ENCODE measurements around the gene CRISP1. TPM values are rescaled to one million over a fixed set of nuclear protein-coding genes. Genes with fewer than 3 reads are reported as not detected.
"Not testable (repeated sequence)": the region's sequence is repeated elsewhere in the genome, so short reads cannot be mapped to it uniquely, and the experiment has no call there.

The CRISP1 gene
- total and polyA plus RNA-seq, 5 experiments from 2014 or later = not detected

GRCh38 chr6:49826743-49827406 is 39.5 kb downstream of the CRISP1 start:
- Mint-ChIP-seq H3K27ac (no peak overlapping the region), H3K4me1 (no peaks in the 10 kb centered on the region), H3K9me3 (peaks cover 0 to 3% (median 0%) of the 10 kb centered on the region in 9 donors), H3K4me3 (no peak overlapping the region), H3K27me3 (no peaks in the 10 kb centered on the region), H3K36me3 (no peaks in the 10 kb centered on the region)
- POLR2A ChIA-PET = no interaction called here
- no peak for DNase-seq
- no peak for ATAC-seq

- no peak overlapping the region for H3K27ac Mint-ChIP-seq
- H3K9me3 Mint-ChIP-seq = peaks cover 0 to 29% (median 6%) of the 10 kb centered on the region in 9 donors
- DNase-seq (no peak), ATAC-seq (no peak)
- H3K27me3 Mint-ChIP-seq = peaks cover 0 to 1% (median 0%) of the 10 kb centered on the region in 5 donors
- no peaks in the 10 kb centered on the region for H3K4me1 Mint-ChIP-seq
- H3K4me3 Mint-ChIP-seq = no peak overlapping the region
- no peaks in the 10 kb centered on the region for H3K36me3 Mint-ChIP-seq
- POLR2A ChIA-PET = no interaction called here
Observed at GRCh38 chr6:49815166-49815565, 51.2 kb downstream of the CRISP1 start.

DNA sequence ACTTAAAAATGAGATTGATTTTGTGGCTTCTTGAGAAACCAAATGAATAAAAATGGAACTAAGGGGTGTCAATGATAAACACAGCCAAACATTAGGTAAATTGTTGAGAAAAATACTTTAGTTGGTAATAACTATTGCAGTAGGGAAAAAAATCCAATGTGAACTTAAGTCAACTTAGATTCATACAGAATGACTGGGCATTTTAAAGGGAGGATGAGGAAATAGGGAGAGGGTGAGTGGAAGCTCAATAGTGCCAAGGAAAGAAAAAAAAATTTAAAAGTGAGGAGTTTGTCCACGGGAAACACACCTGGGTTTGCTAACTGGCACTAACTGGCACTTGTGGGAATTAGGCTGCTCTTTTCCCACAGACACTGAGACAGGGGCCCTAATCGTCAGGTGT is 53.1 kb downstream of the CRISP1 start:
- H3K27ac Mint-ChIP-seq = no peak overlapping the region
- peaks cover 0 to 1% (median 0%) of the 10 kb centered on the region in 5 donors for H3K27me3 Mint-ChIP-seq
- no peaks in the 10 kb centered on the region for H3K4me1 Mint-ChIP-seq
- H3K4me3 Mint-ChIP-seq = no peak overlapping the region
- DNase-seq = no peak
- POLR2A ChIA-PET = no interaction called here
- no peak for ATAC-seq
- H3K9me3 Mint-ChIP-seq = peaks cover 0 to 29% (median 6%) of the 10 kb centered on the region in 9 donors
- H3K36me3 Mint-ChIP-seq = no peaks in the 10 kb centered on the region

DNA sequence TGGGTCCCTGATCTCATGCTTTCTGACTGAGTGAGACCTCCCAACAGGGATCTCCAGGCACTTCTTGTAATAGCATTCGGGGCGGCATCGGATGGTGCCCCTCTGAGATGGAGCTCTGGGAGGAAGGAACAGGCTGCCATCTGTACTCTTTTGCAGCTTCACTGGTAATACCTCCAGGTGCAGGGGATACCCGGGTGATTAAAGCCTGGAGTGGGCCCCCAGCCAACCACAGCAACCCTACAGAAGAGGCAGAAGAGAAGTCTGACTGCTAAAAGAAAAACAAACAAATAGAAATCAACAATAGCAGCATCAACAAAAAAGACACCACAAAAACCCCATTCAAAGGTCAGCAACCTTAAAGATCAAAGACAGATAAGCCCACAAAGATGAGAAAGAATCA is 60.2 kb downstream of the CRISP1 start:
- POLR2A ChIA-PET = no interaction called here
- Mint-ChIP-seq H3K36me3 (no peaks in the 10 kb centered on the region), H3K9me3 (peaks cover 0 to 27% (median 12%) of the 10 kb centered on the region in 9 donors), H3K4me1 (no peaks in the 10 kb centered on the region), H3K27ac (no peak overlapping the region), H3K4me3 (no peak overlapping the region), H3K27me3 (no peaks in the 10 kb centered on the region)
- DNase-seq (no peak), ATAC-seq (no peak)

DNA sequence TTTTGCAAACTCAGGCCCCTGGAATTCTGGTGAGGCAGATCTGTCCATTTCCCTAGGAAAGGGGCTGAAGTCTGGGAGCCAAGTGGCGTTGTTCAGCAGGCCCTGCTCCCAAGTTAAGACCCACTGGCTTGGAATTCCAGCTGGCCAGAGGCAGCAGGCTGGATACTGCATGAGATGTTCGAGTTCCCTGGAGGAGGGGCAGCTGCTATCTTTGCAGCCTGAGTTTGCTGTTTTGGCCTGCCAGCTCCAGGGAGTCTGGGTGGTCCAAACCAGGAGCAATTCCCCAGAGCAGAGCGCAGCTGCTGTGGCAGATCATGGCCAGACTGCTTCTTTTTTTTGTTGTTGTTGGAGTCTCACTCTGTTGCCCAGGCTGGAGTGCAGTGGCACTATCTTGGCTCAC is 61.1 kb downstream of the CRISP1 start:
- peaks cover 0 to 27% (median 10%) of the 10 kb centered on the region in 9 donors for H3K9me3 Mint-ChIP-seq
- no peak overlapping the region for H3K27ac Mint-ChIP-seq
- ATAC-seq (no peak), DNase-seq (no peak)
- no peaks in the 10 kb centered on the region for H3K36me3 Mint-ChIP-seq
- no peak overlapping the region for H3K4me3 Mint-ChIP-seq
- POLR2A ChIA-PET = no interaction called here
- H3K27me3 Mint-ChIP-seq = no peaks in the 10 kb centered on the region
- H3K4me1 Mint-ChIP-seq = no peaks in the 10 kb centered on the region

DNA sequence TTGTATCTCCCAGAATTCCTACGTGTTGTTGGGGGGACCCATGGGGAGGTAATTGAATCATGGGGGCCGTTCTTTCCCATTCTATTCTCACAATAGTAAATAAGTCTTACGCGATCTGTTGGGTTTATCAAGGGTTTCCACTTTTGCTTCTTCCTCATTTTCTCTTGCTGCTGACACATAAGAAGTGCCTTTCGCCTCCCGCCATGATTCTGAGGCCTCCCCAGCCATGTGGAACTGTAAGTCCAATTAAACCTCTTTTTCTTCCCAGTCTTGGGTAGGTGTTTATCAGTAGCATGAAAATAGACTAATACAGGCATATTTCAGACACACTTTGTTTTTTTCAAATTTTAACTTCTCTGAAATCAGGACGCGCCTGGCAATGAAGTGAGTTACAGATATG is 64.8 kb downstream of the CRISP1 start:
- Mint-ChIP-seq H3K27me3 (no peaks in the 10 kb centered on the region), H3K27ac (no peak overlapping the region), H3K9me3 (peaks cover 0 to 7% (median 1%) of the 10 kb centered on the region in 9 donors), H3K4me3 (no peak overlapping the region), H3K4me1 (no peaks in the 10 kb centered on the region), H3K36me3 (no peaks in the 10 kb centered on the region)
- ATAC-seq (no peak), DNase-seq (no peak)
- POLR2A ChIA-PET = no interaction called here

GRCh38 chr6:49799090-49799489 is 67.2 kb downstream of the CRISP1 start:
- no peak for DNase-seq
- ATAC-seq = no peak
- no peak overlapping the region for H3K27ac Mint-ChIP-seq
- POLR2A ChIA-PET = no interaction called here
- H3K4me1 Mint-ChIP-seq = no peaks in the 10 kb centered on the region
- H3K27me3 Mint-ChIP-seq = no peaks in the 10 kb centered on the region
- no peaks in the 10 kb centered on the region for H3K36me3 Mint-ChIP-seq
- peaks cover 0 to 2% (median 0%) of the 10 kb centered on the region in 9 donors for H3K9me3 Mint-ChIP-seq
- H3K4me3 Mint-ChIP-seq = no peak overlapping the region

DNA sequence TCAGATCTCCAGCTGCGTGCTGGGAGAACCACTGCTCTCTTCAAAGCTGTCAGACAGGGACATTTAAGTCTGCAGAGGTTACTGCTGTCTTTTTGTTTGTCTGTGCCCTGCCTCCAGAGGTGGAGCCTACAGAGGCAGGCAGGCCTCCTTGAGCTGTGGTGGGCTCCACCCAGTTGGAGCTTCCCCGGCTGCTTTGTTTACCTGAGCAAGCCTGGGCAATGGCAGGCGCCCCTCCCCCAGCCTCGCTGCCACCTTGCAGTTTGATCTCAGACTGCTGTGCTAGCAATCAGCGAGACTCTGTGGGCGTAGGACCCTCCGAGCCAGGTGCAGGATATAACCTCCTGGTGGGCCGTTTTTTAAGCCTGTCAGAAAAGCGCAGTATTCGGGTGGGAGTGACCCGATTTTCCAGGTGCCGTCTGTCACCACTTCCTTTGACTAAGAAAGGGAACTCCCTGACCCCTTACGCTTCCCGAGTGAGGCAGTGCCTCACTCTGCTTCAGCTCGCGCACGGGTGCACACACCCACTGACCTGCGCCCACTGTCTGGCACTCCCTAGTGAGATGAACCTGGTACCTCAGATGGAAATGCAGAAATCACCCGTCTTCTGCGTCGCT is 69.4 kb downstream of the CRISP1 start:
- POLR2A ChIA-PET, H3K9me3 Mint-ChIP-seq, H3K27ac Mint-ChIP-seq, DNase-seq, H3K27me3 Mint-ChIP-seq, H3K36me3 Mint-ChIP-seq, ATAC-seq, H3K4me1 Mint-ChIP-seq, H3K4me3 Mint-ChIP-seq: not testable (repeated sequence)

GRCh38 chr6:49790341-49790740 is 76.0 kb downstream of the CRISP1 start:
- no peaks in the 10 kb centered on the region for H3K36me3 Mint-ChIP-seq
- H3K9me3 Mint-ChIP-seq = peaks cover 0 to 14% (median 2%) of the 10 kb centered on the region in 9 donors
- ATAC-seq (no peak), DNase-seq (no peak)
- no peaks in the 10 kb centered on the region for H3K27me3 Mint-ChIP-seq
- POLR2A ChIA-PET = no interaction called here
- H3K4me1 Mint-ChIP-seq = no peaks in the 10 kb centered on the region
- no peak overlapping the region for H3K4me3 Mint-ChIP-seq
- H3K27ac Mint-ChIP-seq = no peak overlapping the region

- H3K27me3 Mint-ChIP-seq = no peaks in the 10 kb centered on the region
- no peaks in the 10 kb centered on the region for H3K4me1 Mint-ChIP-seq
- POLR2A ChIA-PET = no interaction called here
- H3K9me3 Mint-ChIP-seq = peaks cover 0 to 24% (median 2%) of the 10 kb centered on the region in 9 donors
- H3K4me3 Mint-ChIP-seq = no peak within 1 kb of the TSS
- H3K36me3 Mint-ChIP-seq = no peaks in the 10 kb centered on the region
- H3K27ac Mint-ChIP-seq = peak within 1 kb of the TSS in 1 of 10 donors; percentile 63
- no peak for DNase-seq
- ATAC-seq = no peak
Observed at GRCh38 chr6:49787176-49787575, 79.2 kb downstream of the CRISP1 start, which contains the start of gene PGK2. Gene PGK2, minus strand, starts transcription at chr6:49787285. Its CDS starts 98 bp downstream, at chr6:49787187.

- Mint-ChIP-seq H3K4me1 (no peaks in the 10 kb centered on the region), H3K4me3 (no peak overlapping the region), H3K27me3 (no peaks in the 10 kb centered on the region), H3K27ac (no peak overlapping the region), H3K9me3 (peaks cover 0 to 15% (median 2%) of the 10 kb centered on the region in 9 donors), H3K36me3 (no peaks in the 10 kb centered on the region)
- POLR2A ChIA-PET = no interaction called here
- DNase-seq (no peak), ATAC-seq (no peak)
Observed at GRCh38 chr6:49784272-49784671, 82.1 kb downstream of the CRISP1 start.
